GM12864 (cell line): ENCODE measurements around the gene ITPR1.

Source experiments
- DNase-seq: peaks from one replicate; pipeline ENCODE4 v3.0.0-alpha.2; 2011; ENCODE audit warnings: low read depth
- H3K4me3 ChIP-seq: 2 replicates; pipeline ENCODE4 v1.5.1; 2011; ENCODE audit warnings: mild to moderate bottlenecking, low read depth, low read length, control low read depth
- CTCF ChIP-seq: IDR thresholded peaks from 2 replicates; pipeline ENCODE4 v1.5.1; 2011; ENCODE audit warnings: low read depth, mild to moderate bottlenecking, moderate library complexity, low read length, control low read depth, inconsistent platforms; ENCODE audit errors: missing control alignments

ITPR1 gene

GRCh38 chr3:4835616-4836043 lies 342.5 kb downstream of the ITPR1 start:
- no peak for TF ChIP-seq CTCF
- DNase-seq, result no peak
- no peak overlapping the region for H3K4me3 ChIP-seq

GRCh38 chr3:4836516-4836915 lies 343.4 kb downstream of the ITPR1 start:
- TF ChIP-seq CTCF, result no peak
- DNase-seq, result no peak
- no peak overlapping the region for H3K4me3 ChIP-seq

- no peak overlapping the region for H3K4me3 ChIP-seq
- TF ChIP-seq CTCF, result no peak
- no peak for DNase-seq
These were observed 344.3 kb downstream of the ITPR1 start for GRCh38 chr3:4837374-4837930.

- no peak overlapping the region for H3K4me3 ChIP-seq
- no peak for TF ChIP-seq CTCF
- DNase-seq, result no peak
These were observed 345.5 kb downstream of the ITPR1 start for GRCh38 chr3:4838621-4839022.

GRCh38 chr3:4839278-4839677 lies 346.1 kb downstream of the ITPR1 start:
- no peak for DNase-seq
- no peak overlapping the region for H3K4me3 ChIP-seq
- TF ChIP-seq CTCF, result no peak

- no peak overlapping the region for H3K4me3 ChIP-seq
- no peak for TF ChIP-seq CTCF
- DNase-seq, result no peak
These were observed 348.1 kb downstream of the ITPR1 start for GRCh38 chr3:4841225-4841624.

- no peak for TF ChIP-seq CTCF
- H3K4me3 ChIP-seq, result no peak overlapping the region
- no peak for DNase-seq
These were observed 348.8 kb downstream of the ITPR1 start for GRCh38 chr3:4841776-4842440.
